ENCODE measurements around the gene SMAP2. TPM values are rescaled to one million over a fixed set of nuclear protein-coding genes. Genes with fewer than 3 reads are reported as not detected.

The SMAP2 gene
- total RNA-seq, 1 experiment from 2014 or later: 35.1 TPM

DNA sequence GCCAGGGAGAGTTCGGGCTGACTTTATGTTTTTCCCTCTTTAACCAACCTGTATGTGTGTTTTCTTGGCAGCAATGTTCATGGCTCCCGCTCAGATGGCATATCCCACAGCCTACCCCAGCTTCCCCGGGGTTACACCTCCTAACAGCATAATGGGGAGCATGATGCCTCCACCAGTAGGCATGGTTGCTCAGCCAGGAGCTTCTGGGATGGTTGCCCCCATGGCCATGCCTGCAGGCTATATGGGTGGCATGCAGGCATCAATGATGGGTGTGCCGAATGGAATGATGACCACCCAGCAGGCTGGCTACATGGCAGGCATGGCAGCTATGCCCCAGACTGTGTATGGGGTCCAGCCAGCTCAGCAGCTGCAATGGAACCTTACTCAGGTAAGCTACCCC, 43.2 kb downstream of the SMAP2 start:
- no peak for DNase-seq (ENCODE audit: low read depth)

DNA sequence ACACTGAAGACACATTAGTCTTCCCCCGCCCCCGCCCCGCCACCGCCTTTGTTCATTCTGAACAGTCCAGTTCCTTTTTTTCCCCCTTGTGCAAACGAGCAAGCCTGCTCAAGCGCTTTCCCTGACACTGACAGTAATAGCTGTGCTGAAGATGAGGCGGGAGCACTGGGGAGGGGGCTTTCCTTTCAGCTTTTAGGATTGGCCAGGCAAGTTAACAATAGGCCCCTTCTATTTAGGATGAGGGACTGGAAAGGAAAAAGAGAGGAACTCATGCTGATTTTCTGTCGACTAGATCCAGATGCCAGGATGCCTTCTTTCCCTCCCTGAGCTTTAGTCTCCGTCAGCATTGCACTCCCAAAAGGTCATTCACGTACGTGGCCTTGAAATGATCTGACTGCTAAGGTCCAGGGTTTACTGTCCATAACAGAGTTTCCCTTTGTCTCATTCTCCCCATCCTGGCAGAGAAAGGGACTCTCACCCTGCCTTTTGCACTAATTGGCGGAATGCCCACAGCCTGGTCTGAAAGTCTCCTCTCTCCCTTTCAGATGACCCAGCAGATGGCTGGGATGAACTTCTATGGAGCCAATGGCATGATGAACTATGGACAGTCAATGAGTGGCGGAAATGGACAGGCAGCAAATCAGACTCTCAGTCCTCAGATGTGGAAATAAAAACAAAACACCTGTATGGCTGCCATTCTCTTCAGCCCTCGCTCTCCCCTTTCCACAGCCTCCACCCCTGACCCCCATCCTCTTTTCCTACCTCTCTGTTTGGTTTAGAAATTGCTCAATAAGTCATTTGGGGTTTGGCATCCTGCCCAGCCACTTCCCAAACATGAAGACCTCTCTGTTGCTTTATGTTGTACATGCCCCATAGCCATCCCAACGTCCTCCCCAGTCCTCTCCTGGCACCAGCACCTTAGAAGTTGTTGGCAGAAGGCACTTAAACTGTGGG, 48.2 kb downstream of the SMAP2 start:
- no peak for DNase-seq (ENCODE audit: low read depth)

DNA sequence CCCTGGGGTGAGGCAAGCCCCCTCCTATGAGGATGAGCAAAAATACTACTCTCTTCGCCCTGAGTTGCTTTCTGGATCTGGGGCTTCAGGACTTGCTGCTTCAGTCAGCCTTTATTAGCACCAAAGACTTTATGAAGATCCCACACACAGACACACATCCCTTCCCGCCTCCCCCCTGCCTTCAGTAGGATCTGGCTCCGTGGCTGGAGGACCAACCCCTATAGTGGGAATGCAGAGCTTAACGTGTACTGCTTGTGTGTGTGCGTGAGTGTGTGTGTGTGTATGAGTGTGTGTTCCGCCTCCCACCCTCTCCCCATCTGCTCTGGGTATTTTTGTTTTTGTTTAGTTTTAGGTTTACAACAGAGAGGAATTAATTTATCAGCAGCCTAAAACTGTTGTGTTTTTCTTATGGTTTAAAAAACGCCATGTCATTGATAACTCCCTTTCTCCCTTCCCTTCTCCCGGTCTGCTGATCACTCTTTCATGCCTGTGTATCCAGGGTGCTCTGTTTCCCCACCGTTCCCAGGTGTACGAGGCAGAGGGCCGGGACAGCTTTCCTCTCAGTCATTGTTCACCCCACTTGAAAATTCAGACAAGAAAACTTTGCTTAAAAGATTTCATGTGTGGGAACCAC, 49.2 kb downstream of the SMAP2 start:
- DNase-seq (ENCODE audit: low read depth): no peak

DNA sequence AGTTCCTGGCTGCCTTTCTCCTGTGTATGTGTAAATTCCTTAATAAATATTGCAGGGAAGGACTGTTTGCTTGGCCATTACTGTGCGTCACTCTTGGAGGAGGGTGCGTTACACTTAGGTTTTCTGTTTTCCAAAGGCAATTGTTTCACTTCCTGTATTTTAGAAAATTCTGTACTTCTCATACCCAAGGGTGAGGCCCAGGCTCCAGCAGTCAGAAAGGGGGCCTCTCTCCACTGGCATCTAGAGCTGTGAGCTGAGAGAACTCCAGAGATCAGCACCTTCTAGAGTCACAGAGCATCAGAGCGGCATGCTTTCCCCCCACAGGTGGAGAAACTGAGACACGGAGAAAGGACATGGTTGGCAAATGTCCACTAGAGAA, 49.7 kb downstream of the SMAP2 start:
- no peak for DNase-seq (ENCODE audit: low read depth)

DNA sequence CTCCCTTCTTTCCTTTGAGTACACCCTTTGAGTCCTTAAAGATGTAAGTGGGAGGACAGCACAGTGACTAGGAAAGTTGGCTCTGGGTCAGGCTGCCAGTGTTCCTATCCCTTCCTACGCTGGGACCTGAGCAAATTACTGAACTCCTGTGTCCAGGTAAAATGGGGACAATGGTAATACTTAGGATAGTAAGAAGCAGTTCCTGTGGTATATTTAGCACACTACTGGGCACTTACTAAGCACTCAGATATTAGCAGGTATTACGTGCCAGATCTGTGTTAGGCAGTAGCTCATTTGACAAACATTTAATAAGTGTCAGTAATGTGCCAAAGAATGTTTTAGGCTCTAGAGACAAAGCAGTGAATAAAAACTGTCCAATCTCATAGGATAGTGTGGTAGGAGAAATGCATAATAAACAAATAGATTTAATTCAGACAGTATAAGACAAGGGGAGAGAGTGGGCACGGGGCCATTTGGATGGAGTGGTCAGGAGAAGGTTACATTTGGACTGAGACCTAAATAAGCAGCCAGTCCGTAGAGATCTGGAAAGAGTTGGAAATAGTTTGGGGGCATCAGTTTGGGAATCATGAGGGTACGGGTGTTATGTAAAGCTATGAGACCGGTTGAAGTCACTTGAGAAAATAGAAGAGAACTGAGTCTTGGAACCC, 50.6 kb downstream of the SMAP2 start:
- no peak for DNase-seq (ENCODE audit: low read depth)

DNA sequence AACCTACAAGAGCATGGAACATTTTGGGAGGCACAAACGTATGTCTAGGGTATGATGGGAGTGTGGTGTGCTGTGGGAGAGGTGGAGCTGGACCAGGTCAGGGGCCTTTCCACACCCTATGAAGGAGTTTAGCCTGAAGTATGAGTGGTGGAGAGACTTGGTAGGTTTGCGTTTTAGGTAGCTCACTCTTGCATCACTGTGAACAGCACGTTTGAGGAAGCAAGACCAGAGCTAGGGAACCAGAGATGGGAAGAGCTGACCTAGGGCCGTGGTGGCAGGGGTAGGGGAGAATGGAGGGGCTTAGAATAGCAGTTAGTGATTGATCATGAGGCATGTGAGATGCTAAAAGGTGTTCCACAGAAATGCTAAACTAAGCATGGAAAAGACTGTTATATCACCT, 51.7 kb downstream of the SMAP2 start:
- no peak for DNase-seq (ENCODE audit: low read depth)

DNA sequence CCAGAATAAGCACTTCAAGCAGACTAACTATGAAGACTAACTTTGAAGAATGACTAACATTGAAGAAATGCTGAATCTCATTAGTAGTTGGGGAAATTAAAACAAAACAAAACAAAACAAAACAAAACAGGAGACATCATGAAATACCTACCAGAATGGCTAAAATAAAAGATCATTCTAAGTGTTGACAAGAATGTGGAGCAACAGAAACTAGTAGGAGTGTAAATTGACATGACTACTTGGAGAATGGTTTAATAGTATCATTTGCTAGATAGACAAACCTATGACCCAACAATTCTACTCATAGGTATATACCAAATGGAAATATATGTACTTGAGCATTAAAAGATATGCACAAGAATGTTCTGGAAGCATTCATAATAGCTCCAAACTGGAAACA, 57.9 kb downstream of the SMAP2 start:
- no peak for DNase-seq (ENCODE audit: low read depth)

DNA sequence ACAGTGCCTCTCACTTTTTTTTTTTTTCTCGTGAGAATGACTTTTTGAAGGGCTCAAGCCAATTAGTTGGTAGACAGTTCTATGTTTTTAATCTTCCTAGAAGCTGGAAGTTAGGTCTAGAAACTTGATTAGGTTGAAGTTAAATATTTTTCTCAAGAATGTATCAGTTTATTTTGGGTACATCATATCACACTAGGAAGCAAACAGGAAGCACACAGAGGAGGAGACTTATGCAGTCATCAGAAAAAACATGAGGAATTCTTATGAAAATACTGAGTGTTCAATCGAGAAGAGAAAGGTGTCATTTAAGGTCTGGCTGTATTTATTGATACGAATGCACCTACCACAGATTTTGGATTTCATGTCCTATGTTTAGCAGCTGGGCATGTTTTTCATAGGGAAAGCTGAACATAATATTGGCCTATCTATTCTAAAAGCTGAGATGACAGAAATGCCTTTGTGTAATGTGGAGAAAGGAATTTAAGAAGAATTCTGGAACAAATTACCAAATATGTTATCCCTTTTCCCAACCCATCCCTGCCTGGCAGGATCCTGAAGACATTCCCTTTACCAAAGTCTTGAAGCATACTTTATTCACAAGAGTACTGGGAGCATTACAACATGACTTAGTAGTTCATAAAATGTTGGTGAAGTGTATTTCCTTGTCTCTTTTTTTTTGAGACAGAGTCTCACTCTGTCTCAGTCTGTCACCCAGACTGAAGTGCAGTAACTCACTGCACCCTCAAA, 59.3 kb downstream of the SMAP2 start:
- no peak for DNase-seq (ENCODE audit: low read depth)

DNA sequence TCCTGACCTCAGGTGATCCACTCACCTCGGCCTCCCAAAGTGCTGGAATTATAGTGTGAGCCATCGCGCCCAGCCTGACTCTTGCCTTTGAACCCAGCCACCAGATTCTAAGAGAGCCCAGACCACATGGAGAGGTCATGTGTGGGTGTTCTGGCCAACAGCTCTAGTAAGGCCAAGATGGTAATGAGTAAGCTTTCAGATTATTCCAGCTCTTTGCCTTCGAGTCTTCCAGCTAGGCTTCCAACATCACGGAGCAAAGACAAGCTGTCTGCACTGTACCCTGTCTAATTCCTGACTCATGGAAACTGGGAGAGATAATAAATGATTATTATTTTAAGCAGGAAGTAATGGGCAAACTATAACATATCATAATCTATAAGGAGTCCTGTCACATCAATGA, 61.9 kb downstream of the SMAP2 start:
- DNase-seq (ENCODE audit: low read depth): no peak

DNA sequence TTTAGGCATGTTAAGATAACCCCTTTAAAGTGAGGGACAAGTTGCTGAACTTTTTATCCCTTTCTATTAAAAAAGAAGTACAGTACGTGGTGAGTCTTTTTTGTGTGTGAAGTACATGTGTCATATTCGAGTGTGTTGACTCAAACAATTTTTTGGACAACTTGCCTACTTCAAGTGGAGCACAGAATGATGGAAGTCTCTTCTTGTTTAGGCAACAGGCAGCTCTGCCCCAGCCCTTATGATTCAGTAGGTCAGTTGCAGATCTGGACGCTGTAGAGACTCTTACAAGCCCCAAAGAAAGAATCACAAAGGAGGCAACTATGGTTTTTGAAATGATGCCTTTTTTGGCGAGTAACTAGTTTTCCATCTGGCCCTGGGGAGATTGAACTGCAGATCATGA, 62.3 kb downstream of the SMAP2 start:
- no peak for DNase-seq (ENCODE audit: low read depth)

DNA sequence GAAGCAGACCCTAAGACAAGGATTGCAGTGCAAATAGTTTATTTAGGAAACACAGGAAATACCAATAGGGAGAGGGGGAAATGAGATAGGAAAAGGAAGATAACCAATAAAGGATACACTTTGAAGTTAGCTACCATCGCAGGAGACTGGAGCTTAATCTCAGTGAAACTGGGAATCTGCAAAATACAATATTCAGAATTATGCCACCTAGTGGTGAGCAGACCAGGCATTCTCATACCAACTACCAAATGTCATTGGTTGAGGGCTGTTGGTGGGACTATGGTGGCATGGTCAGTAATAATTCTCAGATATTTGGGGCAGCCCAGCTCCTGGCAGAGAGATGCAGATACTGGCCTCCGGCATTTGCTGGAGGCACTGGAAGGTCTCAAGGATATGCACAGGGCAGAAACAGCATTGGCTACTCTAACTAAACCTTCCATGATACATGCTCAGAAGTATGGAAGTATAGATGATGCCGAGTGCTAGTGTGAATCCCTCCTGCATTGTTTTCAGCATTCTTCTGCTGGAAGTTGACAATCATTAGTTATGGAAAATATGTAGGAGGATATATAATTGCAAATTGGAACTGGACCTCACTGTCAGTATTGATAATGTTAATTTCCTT, 65.0 kb downstream of the SMAP2 start:
- peak; percentile 29 for DNase-seq (ENCODE audit: low read depth)

DNA sequence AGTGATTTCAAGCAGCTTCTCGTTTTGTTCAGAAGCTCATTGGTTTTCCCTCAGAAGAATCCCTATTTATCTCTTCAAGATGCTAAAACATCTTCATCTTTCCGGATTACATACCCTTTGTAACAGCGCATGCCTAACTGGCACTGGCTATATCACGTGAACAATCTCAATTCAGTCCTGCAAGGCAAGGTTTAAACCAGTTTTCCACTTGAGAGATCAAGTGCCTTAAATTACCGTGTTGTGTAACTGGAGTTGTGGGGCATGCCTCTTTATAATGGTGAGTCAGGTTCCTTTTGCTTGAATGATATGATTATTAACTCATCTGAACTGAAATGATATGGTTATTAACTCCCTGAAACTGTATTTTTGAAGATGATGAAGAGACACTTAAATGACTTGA, 65.7 kb downstream of the SMAP2 start:
- no peak for DNase-seq (ENCODE audit: low read depth)

DNA sequence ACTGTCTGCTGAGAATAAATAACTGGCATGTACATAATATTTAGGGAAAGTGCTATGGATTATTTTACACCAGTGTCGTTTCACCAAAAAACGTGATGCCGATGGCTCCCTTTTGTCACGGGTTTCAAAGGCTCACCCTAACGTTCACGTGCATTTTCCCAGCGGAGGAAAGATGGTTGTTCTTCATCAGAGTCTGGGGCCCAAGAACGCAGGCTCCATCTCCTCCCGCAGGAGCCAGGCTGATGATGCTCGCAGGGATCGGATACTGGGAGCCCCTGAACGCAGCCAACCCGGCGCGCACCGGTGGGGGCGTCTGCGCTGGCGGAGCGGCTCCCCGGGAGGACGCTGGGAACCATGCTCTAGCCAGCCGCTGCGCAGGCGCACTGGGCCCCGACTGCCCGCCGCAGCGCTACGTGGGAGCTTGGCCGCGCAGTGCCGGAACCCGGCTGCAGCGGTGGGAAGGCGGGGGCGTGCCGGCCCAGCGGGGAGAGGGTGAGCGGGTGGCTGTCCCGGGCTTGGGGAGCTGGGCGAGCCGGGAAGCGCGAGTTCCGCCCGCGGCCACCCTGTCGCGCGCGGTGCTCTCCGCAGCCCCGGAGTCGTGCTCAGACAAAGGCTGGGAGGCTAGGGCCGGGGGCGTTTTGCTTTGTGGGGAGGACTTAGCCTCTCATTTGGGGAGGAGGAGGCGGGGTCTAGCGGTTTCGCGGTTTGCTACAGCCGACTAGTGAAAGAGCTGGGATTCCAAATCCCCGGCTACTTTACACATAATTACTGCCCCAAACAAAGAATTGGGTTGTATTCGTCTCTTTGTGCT, 76.4 kb downstream of the SMAP2 start, which contains the start of gene ZFP69B:
Gene ZFP69B, plus strand, starts transcription at position 793 of the 811 bp plus-strand sequence. CDS start 486 bp downstream, outside the sequence.
- peak; percentile 89 for DNase-seq (ENCODE audit: low read depth)

DNA sequence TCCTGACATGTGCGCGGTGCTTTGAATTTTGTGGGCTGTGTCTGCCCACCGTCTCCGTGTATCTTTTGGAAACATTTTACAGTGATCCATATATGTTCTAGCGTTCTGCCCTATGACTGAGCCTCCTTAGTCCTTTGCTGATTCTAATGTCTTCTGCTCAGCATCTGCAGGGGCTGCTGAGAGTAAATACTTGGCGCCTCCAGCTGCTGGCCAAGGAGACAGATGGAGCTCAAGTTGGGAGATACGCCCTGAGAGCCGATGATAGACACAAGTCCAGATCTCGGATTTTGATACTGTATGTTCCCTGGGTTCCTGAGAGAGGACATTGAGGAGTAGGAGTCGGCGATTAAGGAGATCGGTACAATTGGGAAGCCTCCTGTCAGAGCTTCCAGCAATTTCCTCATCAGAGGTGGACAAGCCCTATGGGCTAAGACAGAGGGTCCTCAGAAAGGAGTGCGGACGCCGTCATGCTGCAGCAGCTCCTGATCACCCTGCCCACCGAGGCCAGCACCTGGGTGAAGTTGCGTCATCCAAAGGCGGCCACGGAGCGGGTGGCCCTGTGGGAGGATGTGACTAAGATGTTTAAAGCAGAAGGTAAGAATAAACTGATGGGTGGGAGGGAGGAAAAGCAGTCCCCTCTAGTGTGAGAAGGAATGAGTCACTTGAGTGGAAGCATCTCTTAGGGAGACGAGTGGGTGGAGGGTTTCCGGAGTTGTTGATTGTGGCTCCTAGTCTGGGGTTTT, 77.1 kb downstream of the SMAP2 start:
- DNase-seq (ENCODE audit: low read depth): peak; percentile 20

DNA sequence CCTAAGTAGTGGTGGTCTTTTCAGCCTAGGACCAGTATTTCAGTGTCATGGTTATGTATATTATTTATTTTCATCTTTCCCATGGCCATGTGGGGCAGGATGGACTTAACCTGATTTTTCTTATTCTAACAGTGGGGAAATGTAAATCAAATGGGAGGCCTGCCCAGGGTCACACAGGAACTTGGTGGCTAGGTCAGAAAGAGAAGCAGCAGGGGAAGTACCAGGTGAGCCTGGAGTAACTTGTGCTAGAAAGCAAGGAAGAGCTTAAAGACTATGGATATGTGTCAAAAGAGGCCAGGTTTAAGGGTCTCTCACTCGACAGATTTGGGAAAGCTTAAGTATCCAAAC, 77.7 kb downstream of the SMAP2 start:
- no peak for DNase-seq (ENCODE audit: low read depth)

DNA sequence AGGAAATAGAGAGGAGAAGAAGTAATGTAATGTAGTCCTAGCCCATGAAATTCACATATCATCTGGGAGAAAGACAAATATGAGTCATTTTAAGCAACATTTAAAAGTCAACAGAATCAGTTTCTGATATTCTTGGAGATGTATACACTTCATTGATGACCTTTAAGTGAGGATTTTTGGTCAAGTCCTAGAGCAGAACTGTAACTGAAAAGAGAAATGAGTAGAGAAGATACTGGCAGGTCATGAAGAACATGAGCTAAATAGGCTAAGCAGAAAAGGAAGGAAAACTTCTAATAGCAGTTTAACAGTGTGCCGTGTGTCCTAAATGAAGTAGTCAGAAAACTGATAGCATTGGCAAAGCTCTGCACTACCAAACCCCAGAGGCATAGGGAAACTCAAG, 81.3 kb downstream of the SMAP2 start:
- DNase-seq (ENCODE audit: low read depth): no peak

DNA sequence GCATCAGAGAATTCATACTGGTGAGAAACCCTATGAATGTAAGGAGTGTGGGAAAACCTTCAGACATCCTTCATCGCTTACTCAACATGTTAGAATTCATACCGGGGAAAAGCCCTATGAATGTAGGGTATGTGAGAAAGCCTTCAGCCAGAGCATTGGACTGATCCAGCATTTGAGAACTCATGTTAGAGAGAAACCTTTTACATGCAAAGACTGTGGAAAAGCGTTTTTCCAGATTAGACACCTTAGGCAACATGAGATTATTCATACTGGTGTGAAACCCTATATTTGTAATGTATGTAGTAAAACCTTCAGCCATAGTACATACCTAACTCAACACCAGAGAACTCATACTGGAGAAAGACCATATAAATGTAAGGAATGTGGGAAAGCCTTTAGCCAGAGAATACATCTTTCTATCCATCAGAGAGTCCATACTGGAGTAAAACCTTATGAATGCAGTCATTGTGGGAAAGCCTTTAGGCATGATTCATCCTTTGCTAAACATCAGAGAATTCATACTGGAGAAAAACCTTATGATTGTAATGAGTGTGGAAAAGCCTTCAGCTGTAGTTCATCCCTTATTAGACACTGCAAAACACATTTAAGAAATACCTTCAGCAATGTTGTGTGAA, 89.5 kb downstream of the SMAP2 start:
- peak; percentile 11 for DNase-seq (ENCODE audit: low read depth)

DNA sequence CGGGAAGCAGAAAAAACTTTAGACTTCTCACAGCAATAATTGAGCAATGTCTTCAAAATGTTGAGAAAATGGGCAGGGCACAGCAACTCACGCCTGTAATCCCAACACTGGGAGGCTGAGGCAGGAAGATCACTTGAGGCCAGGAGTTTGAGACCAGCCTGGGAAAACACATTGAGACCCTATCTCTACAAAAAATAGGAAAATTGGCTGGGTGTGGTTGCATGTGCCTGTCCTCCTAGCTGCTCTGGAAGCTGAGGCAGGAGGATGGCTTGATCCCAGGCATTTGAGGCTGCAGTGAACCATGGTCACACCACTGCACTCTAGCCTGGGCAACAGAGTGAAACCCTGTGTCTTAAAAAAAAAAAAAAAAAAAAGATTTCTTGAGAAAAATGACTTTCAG, 95.8 kb downstream of the SMAP2 start:
- DNase-seq (ENCODE audit: low read depth): no peak
